C4-2B (cell line): Measurements from ENCODE around the gene SGCA.

Source experiments
- CTCF ChIP-seq: fragments of 450-650 bp; conservative IDR thresholded peaks from 2 replicates; pipeline ENCODE4 v1.5.1; 2017; ENCODE audit warnings: mild to moderate bottlenecking
- ZFX ChIP-seq: fragments of 450-650 bp; IDR thresholded peaks from 2 replicates; pipeline ENCODE4 v1.6.1; 2017

DNA sequence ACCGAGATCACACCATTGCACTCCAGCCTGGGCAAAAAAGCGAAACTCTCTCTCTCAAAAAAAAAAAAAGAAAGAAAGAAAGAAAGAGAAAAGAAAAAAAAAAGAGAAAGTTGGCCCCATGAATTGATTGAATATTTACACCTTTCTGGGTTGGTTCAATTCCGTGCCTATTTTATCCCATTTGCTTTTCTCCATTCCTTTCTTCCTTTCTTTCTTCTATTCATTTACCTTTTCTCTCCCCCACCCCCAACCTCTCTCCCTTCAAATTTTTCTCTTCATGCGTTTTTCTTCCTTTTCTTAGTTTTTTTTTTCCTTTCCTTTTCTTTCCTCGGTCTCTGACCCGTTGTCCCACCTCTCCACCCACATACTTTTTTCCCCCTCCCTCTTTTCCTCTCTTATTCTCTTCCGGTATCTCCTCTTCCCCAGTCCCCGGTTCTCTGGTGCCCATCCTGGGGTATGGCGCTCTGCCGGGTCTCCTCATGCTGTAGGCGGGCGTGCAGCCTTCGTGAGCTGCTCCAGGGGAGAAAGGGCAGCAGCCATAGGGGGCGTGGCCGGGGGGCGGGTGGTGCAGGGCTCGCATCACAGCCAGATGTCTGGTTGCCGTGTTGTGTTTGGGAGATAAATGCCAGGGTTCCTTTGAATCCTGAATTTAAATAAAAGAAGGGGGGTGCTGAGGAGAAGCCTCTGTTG lies 40.9 kb downstream of the SGCA start:
- TF ChIP-seq CTCF (no peak), ZFX (no peak)
